Thymus (tissue), 11 donors: ENCODE data around the gene RGS3. TPM values are rescaled to one million over a fixed set of nuclear protein-coding genes. Genes with fewer than 3 reads are reported as not detected.

Source experiments
- DNase-seq, 9 donors: peaks; one replicate each; pipeline ENCODE4 v3.0.0-alpha.2; 2013; ENCODE audit warnings: low spot score in 9 of 9, low read depth in 6 of 9, missing footprints in 1 of 9
- H3K27ac ChIP-seq, 2 donors: one replicate each; pipeline ENCODE4 v1.5.1; 2013; ENCODE audit warnings: control low read depth in 1 of 2, low read depth in 1 of 2, low read length in 1 of 2, mild to moderate bottlenecking in 1 of 2, moderate library complexity in 1 of 2
- H3K27me3 ChIP-seq, 2 donors: one replicate each; pipeline ENCODE4 v1.5.1; 2013; ENCODE audit warnings: low read length in 1 of 2; ENCODE audit not compliant: control insufficient read depth in 2 of 2, insufficient read depth in 1 of 2
- H3K36me3 ChIP-seq, 2 donors: one replicate each; pipeline ENCODE4 v1.5.1; 2013; ENCODE audit warnings: low read length in 1 of 2, mild to moderate bottlenecking in 1 of 2, moderate library complexity in 1 of 2; ENCODE audit not compliant: control insufficient read depth in 2 of 2, insufficient read depth in 2 of 2
- H3K4me1 ChIP-seq, 2 donors: one replicate each; pipeline ENCODE4 v1.5.1; 2013; ENCODE audit warnings: low read length in 2 of 2; ENCODE audit not compliant: control insufficient read depth in 2 of 2, insufficient read depth in 2 of 2
- H3K4me3 ChIP-seq, 2 donors: one replicate each; pipeline ENCODE4 v1.5.1; 2013; ENCODE audit warnings: low read length in 2 of 2, control low read depth in 1 of 2, mild to moderate bottlenecking in 1 of 2
- H3K9me3 ChIP-seq, 2 donors: one replicate each; pipeline ENCODE4 v1.5.1; 2013; ENCODE audit warnings: low read length in 1 of 2, mild to moderate bottlenecking in 1 of 2; ENCODE audit not compliant: control insufficient read depth in 2 of 2, insufficient read depth in 1 of 2
- WGBS: extraction: QIAGEN DNeasy Blood & Tissue Kit; methylation state at CpG from one replicate; pipeline ENCODE4 v1.1.7; 2013; 5-methylcytosine and 5-hydroxymethylcytosine counted together
- polyA plus RNA-seq: library from polyadenylated mRNA; stranded (reverse); fragments of 200-250 nt; gene quantifications from one replicate; pipeline ENCODE4 v1.2.3, GENCODE V29; 2013
- total RNA-seq: library from RNA; stranded (reverse); fragments of 120-200 nt; gene quantifications from one replicate; pipeline ENCODE4 v1.2.4, GENCODE V29; 2013
- donor health status: healthy.

Gene RGS3
- total and polyA plus RNA-seq, 2 donors = 16.5 to 21.4 TPM

DNA sequence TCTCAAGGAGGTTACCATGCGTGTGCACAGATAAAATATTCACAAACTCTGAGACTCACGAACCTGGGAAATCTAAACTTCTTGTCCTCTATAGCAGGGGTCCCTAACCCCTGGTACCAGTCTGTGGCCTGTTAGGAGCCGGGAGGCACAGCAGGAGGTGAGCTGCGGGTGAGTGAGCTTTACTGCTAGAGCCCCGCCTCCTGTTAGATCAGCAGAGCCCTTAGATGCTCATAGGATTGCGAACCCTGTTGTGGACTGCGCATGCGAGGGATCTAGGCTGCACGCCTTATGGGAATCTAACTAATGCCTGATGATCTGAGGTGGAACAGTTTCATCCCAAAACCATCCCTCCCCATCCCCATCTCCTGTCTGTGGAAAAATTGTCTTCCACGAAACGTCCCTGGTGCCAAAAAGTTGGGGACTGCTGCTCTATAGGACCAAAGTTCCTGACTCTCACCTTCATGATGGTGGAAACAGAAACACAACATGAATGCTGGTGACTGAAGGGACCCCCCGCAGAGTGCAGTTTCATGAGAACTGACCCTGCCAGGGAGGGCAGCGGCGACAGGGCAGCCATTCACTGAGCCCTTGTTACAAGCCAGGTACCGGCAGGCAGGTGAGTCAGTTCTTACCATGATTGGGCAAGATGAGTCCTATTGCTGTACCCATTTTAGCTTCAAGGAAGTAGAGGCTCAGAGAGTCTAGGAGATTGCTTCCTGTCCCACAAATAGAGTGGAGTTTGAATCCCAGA, 181.9 kb downstream of the RGS3 start:
- no peaks in the 10 kb centered on the region for H3K9me3 ChIP-seq
- 94% methylated on average over 15 of the region's 15 CpGs for WGBS
- H3K4me1 ChIP-seq = no peaks in the 10 kb centered on the region
- H3K36me3 ChIP-seq = no peaks in the 10 kb centered on the region
- DNase-seq = no peak
- H3K27me3 ChIP-seq = peaks cover 0 to 6% of the 10 kb centered on the region in 2 donors
- no peak overlapping the region for H3K4me3 ChIP-seq
- H3K27ac ChIP-seq = no peak overlapping the region

DNA sequence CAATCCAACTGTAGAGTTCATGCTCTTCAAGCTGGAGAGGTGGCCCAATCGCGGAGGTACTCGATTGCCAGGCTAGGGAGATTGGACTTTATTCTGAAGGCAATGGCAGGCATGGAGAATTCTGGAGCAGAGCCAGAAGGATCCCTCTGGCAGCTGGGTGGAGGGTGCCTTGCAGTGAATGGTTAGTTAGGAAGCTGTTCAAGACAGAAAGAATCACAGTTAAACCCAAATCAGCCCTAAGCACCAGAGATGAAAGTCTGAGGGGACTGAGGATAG, 182.4 kb downstream of the RGS3 start:
- no peaks in the 10 kb centered on the region for H3K4me1 ChIP-seq
- H3K9me3 ChIP-seq = no peaks in the 10 kb centered on the region
- H3K27ac ChIP-seq = no peak overlapping the region
- H3K4me3 ChIP-seq = no peak overlapping the region
- no peak for DNase-seq
- WGBS = 97% methylated on average over 3 of the region's 3 CpGs
- peaks cover 0 to 6% of the 10 kb centered on the region in 2 donors for H3K27me3 ChIP-seq
- no peaks in the 10 kb centered on the region for H3K36me3 ChIP-seq

DNA sequence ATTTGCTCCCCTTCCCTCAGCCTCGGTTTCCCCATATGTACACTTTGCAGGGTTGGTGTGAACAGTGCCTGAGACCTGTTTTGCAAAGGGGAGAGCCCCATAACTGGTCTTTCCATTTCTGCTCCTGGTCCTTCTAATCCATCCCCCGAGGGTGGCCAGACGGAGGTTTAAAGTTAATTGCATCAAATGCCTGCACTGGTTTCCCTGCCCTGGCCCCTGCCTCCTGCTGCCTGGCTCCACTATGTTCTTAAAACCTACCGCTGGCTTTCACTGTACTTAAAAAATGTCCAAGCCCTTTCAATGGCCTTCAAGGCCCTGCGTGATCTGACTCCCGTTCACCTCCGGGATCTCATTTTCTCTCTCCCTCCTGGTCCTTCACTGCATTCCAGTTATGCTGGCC, 183.0 kb downstream of the RGS3 start:
- no peak overlapping the region for H3K4me3 ChIP-seq
- no peaks in the 10 kb centered on the region for H3K36me3 ChIP-seq
- no peaks in the 10 kb centered on the region for H3K4me1 ChIP-seq
- no peak overlapping the region for H3K27ac ChIP-seq
- H3K9me3 ChIP-seq = no peaks in the 10 kb centered on the region
- peaks cover 0 to 6% of the 10 kb centered on the region in 2 donors for H3K27me3 ChIP-seq
- DNase-seq = no peak
- WGBS = 97% methylated on average over 7 of the region's 7 CpGs

Other genes starting within 250 kb of the RGS3 start
- gene FKBP15, start 242.4 kb upstream of the RGS3 start, total RNA-seq = 19.3 TPM
- gene FKBP15, start 242.4 kb upstream of the RGS3 start, polyA plus RNA-seq = 14.8 TPM
- 5.4 TPM for gene SLC31A1, start 242.2 kb upstream of the RGS3 start, total RNA-seq
- gene SLC31A1, start 242.2 kb upstream of the RGS3 start, polyA plus RNA-seq = 6.4 TPM
- gene CDC26, start 188.2 kb upstream of the RGS3 start, total RNA-seq = 45.2 TPM
- 45.5 TPM for gene CDC26, start 188.2 kb upstream of the RGS3 start, polyA plus RNA-seq
- gene PRPF4, start 188.1 kb upstream of the RGS3 start, total RNA-seq = 22.8 TPM
- gene PRPF4, start 188.1 kb upstream of the RGS3 start, polyA plus RNA-seq = 18.5 TPM
- gene RNF183, start 160.4 kb upstream of the RGS3 start, total RNA-seq = 0.24 TPM
- 0.46 TPM for gene RNF183, start 160.4 kb upstream of the RGS3 start, polyA plus RNA-seq
- 0.76 TPM for gene WDR31, start 123.5 kb upstream of the RGS3 start, total RNA-seq
- gene WDR31, start 123.5 kb upstream of the RGS3 start, polyA plus RNA-seq = 1.3 TPM
- 2.3 TPM for gene BSPRY, start 114.2 kb upstream of the RGS3 start, total RNA-seq
- 6.1 TPM for gene BSPRY, start 114.2 kb upstream of the RGS3 start, polyA plus RNA-seq
- gene HDHD3, start 86.7 kb upstream of the RGS3 start, total RNA-seq = 11.3 TPM
- 21.6 TPM for gene HDHD3, start 86.7 kb upstream of the RGS3 start, polyA plus RNA-seq
- 12.7 TPM for gene ALAD, start 62.4 kb upstream of the RGS3 start, total RNA-seq
- 29.9 TPM for gene ALAD, start 62.4 kb upstream of the RGS3 start, polyA plus RNA-seq
- 78.9 TPM for gene POLE3, start 53.1 kb upstream of the RGS3 start, total RNA-seq
- gene POLE3, start 53.1 kb upstream of the RGS3 start, polyA plus RNA-seq = 47.8 TPM
- gene C9orf43, start 53.0 kb upstream of the RGS3 start, total RNA-seq = 0.47 TPM
- 0.75 TPM for gene C9orf43, start 53.0 kb upstream of the RGS3 start, polyA plus RNA-seq